AG10803 (cell line): Measurements from ENCODE around the gene PEX14.

Experiments used
- DNase-seq: peaks from one replicate; pipeline ENCODE4 v3.0.0; 2010; ENCODE audit warnings: low read depth
- H3K4me3 ChIP-seq: 2 replicates; pipeline ENCODE4 v1.5.1; 2011; ENCODE audit warnings: mild to moderate bottlenecking, low read length, control low read depth
- TF ChIP-seq, protein P1 (sequence below): conservative IDR thresholded peaks from 2 replicates; pipeline ENCODE4 v1.5.1; 2011; ENCODE audit warnings: mild to moderate bottlenecking, low read length, control low read depth, inconsistent platforms

Gene PEX14

DNA sequence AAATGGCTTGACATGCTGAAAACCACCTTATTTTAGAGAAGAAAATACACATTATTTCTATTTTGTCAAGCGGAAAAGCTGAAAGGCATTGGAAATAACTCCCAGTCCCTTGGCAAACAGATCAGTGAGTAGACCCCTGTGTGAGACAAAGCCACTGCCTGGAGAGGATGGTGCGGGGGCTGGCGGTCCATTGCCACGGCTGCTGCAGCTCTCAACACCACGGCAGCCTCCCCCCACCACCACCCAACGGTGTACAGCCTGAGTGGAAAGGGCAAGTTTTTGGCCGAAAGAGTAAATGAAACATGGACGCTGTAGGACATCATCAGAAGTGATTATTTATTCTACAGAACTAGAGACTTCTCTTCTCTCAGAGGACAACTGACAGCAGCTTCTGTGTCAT, 84.6 kb downstream of the PEX14 start:
- DNase-seq: no peak
- TF ChIP-seq, protein P1, sequence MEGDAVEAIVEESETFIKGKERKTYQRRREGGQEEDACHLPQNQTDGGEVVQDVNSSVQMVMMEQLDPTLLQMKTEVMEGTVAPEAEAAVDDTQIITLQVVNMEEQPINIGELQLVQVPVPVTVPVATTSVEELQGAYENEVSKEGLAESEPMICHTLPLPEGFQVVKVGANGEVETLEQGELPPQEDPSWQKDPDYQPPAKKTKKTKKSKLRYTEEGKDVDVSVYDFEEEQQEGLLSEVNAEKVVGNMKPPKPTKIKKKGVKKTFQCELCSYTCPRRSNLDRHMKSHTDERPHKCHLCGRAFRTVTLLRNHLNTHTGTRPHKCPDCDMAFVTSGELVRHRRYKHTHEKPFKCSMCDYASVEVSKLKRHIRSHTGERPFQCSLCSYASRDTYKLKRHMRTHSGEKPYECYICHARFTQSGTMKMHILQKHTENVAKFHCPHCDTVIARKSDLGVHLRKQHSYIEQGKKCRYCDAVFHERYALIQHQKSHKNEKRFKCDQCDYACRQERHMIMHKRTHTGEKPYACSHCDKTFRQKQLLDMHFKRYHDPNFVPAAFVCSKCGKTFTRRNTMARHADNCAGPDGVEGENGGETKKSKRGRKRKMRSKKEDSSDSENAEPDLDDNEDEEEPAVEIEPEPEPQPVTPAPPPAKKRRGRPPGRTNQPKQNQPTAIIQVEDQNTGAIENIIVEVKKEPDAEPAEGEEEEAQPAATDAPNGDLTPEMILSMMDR: no peak
- H3K4me3 ChIP-seq: no peak overlapping the region

DNA sequence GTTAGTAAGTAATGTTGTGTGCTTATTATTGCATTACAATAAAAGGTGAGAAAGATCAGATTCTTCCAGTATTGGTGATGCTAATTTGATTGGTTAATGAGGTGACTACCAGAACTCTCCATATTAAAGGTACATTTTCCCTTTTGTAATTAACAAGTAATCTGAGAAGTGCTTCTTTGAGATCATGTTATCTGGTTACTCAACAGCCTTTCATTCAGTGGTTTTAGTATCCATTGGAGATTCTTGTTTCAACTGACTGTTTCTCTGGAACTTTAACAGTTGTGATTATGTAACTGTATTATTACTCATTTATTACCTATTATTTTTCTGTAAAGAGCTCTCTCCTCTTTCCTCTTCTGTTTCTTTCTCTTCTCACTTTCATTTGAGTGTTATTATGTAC, 86.7 kb downstream of the PEX14 start:
- no peak overlapping the region for H3K4me3 ChIP-seq
- TF ChIP-seq, protein P1: no peak
- DNase-seq: peak; percentile 37

DNA sequence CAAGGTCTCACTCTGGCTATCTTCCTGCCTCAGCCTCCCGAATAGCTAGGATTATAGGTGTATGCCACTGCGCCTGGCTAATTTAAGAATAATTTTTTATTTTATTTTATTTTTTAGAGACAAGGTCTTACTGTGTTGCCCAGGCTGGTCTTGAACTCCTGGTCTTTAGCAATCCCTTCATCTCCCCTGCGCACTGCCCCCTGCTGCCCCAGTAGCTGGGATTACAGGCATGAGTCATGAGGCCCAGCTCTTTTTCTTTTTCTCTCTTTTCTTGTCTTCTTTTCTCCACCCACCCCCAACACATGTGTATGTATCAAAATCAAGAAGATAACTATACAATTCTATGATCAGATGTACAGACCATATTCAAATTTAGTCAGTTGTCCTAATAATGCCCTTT, 87.2 kb downstream of the PEX14 start:
- H3K4me3 ChIP-seq: no peak overlapping the region
- TF ChIP-seq, protein P1: 0 out of 2 replicates have a peak, but pooled peaks have one; percentile 4
- DNase-seq: no peak

DNA sequence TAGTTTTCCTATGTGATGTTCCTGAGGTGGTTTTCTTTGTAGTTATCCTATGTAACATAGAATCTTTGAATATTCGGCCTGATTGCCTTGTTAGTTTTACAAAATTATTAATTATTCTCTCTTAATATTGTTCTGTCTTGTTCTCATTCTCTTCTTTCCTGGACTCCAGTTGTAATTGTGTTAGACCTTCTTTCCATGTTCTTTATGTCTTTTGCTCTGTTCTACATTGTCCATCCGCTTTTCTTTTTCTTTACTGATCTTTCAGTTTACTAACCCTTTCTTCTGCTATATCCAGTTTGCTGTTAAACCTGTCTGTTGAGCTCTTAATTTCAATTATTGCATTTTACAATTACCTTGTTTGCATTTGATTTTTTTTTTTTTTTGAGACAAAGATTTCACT, 89.3 kb downstream of the PEX14 start:
- no peak overlapping the region for H3K4me3 ChIP-seq
- TF ChIP-seq, protein P1: no peak
- no peak for DNase-seq

DNA sequence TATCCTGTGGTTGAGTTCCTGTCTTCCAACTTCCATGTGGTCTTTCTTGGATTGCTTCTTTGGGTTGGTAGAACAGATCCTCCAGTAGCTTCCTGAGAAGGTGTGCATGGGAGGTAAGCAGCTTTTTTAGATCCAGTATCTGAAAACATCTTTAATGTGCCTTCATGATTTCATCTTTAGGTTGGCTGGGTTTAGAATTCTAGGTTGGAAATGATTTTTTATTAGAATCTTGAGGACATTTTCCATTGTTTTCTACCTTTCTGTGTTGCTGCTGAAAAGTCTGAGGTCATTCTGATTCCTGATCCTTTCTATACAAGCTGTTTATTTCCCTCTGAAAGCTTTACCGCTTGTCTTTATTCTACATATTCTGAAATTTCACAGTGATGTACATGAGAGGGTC, 94.8 kb downstream of the PEX14 start:
- H3K4me3 ChIP-seq: no peak overlapping the region
- TF ChIP-seq, protein P1: no peak
- no peak for DNase-seq

DNA sequence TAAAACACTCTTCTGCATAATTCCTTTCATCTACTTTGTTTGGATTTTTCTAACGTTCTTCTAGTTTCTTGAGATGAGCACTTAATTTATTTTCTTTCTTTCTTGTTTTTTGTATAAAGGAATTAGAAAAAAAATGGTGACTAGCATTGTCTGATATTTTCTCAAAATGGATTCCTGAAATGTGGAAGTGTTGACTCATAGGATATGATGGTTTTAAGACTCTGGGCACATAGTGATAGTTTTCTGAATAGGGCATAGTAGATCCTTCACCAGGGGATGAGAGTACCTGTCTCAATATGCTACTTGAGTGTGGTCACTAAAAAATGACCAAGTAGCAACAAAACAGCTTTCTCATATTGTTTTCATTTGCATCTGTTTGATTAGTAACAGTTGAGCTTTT, 100.9 kb downstream of the PEX14 start:
- TF ChIP-seq, protein P1: no peak
- DNase-seq: peak; percentile 83
- no peak overlapping the region for H3K4me3 ChIP-seq

DNA sequence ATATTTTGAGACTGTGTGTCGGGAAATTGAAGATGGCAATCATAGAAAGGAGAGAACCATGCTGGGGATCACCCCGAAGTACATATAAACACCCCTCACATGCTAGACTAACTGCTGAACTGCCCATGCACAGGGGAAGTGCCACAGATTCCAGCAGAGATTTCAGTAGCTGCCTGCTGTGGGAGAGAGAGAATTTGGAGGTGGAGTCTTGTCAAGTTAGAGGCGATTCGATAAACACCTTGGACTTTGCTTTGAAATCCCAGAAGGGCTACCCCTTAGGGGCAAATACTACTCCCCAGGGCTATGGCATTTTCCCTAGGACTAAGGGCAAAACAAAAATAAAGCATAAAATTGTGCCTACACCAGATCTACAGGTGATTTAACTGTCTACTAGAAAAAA, 103.3 kb downstream of the PEX14 start:
- no peak overlapping the region for H3K4me3 ChIP-seq
- TF ChIP-seq, protein P1: no peak
- no peak for DNase-seq
